HCT116 (cell line): ENCODE data around the gene ARSJ. TPM values are rescaled to one million over a fixed set of nuclear protein-coding genes. Genes with fewer than 3 reads are reported as not detected.
"Not testable (repeated sequence)": the region's sequence is repeated elsewhere in the genome, so short reads cannot be mapped to it uniquely, and the experiment has no call there.

Experiments used
- ATAC-seq: fragments of 200-7000 bp; cut with Tn5 transposase; 2 replicates; pipeline ENCODE4 v1.9.1; 2020; ENCODE audit warnings: mild to moderate bottlenecking, moderate library complexity
- BruUV-seq: library from RNA; stranded (reverse); fragments of 400-500 nt; replicated peaks from 2 replicates; lab custom pipeline; 2021; lab: Mats Ljungman, UMichigan
- CTCF ChIA-PET: fragments of 300-600 bp; sonication (Branson Sonifier 250); formaldehyde crosslinking; loops from one replicate; lab custom pipeline; 2021; ENCODE audit warnings: antibody characterized with exemption; lab: Charles Lee
- POLR2A ChIA-PET: fragments of 300-600, 350-600 bp; sonication (Branson Sonifier 250); formaldehyde crosslinking; loops from one replicate; lab custom pipeline; 2021; ENCODE audit warnings: antibody characterized with exemption; lab: Charles Lee
- RAD21 ChIA-PET, 2 experiments: fragments of 300-600 bp; sonication (Branson Sonifier 250); formaldehyde crosslinking; loops; one replicate each; lab custom pipeline; 2023; ENCODE audit warnings: low total read pairs in 2 of 2; ENCODE audit not compliant: uncharacterized antibody in 2 of 2, unreplicated experiment in 2 of 2, low non-redundant PET in 1 of 2; lab: Charles Lee
- DNase-seq: peaks from one replicate; pipeline ENCODE4 v3.0.0-alpha.2; 2010; ENCODE audit warnings: low read depth, low spot score
- H2AFZ ChIP-seq: fragments of 200-600 bp; shearing (Covaris generic), sonication (generic); 2 replicates; pipeline ENCODE4 v1.6.1; 2017; ENCODE audit warnings: low read depth, mixed run types, mixed read lengths, antibody characterized with exemption, low read length; ENCODE audit not compliant: poor library complexity, severe bottlenecking
- H3K27ac ChIP-seq: 2 replicates; pipeline ENCODE4 v1.5.1; 2012; ENCODE audit warnings: low read depth, low read length
- H3K27me3 ChIP-seq: fragments of 200-600 bp; sonication (generic); 2 replicates; pipeline ENCODE4 v1.6.1; 2016; ENCODE audit warnings: mixed run types, low read length, mixed read lengths; ENCODE audit not compliant: insufficient read depth
- H3K36me3 ChIP-seq, 2 experiments: fragments of 200-500 bp in 1 of 2; fragments of 200-600 bp in 1 of 2; sonication (Bioruptor generic) in 1 of 2; sonication (generic) in 1 of 2; 2 replicates each; pipeline versions ENCODE4 v1.5.1 to v1.6.1; 2014 to 2016; ENCODE audit warnings: low read length in 2 of 2, inconsistent platforms in 1 of 2, mixed read lengths in 1 of 2, mixed run types in 1 of 2; ENCODE audit not compliant: insufficient read depth in 2 of 2, control insufficient read depth in 1 of 2
- H3K4me1 ChIP-seq, 2 experiments: fragments of 200-600 bp in 1 of 2; sonication (generic) in 1 of 2; 2 replicates each; pipeline versions ENCODE4 v1.5.1 to v1.6.1; 2012 to 2017; ENCODE audit warnings: low read length in 2 of 2, inconsistent platforms in 1 of 2, mild to moderate bottlenecking in 1 of 2, mixed read lengths in 1 of 2, mixed run types in 1 of 2, moderate library complexity in 1 of 2; ENCODE audit not compliant: insufficient read depth in 2 of 2, control insufficient read depth in 1 of 2
- H3K4me2 ChIP-seq: fragments of 200-600 bp; sonication (generic); 2 replicates; pipeline ENCODE4 v1.6.1; 2017; ENCODE audit warnings: mixed run types, low read length, mixed read lengths
- H3K4me3 ChIP-seq, 2 experiments: fragments of 200-600 bp in 1 of 2; sonication (generic) in 1 of 2; replicated peaks in 1 of 2; 2 replicates each; pipeline ENCODE4 v1.5.1; 2011 to 2016; ENCODE audit warnings: low read length in 2 of 2, control low read depth in 1 of 2, low read depth in 1 of 2, mild to moderate bottlenecking in 1 of 2, mixed read lengths in 1 of 2, mixed run types in 1 of 2
- H3K79me2 ChIP-seq: fragments of 200-600 bp; sonication (generic); 2 replicates; pipeline ENCODE4 v1.6.1; 2017; ENCODE audit warnings: mild to moderate bottlenecking, mixed run types, low read length, moderate library complexity, mixed read lengths; ENCODE audit not compliant: insufficient read depth
- H3K9ac ChIP-seq: fragments of 200-600 bp; sonication (generic); 2 replicates; pipeline ENCODE4 v1.6.1; 2016; ENCODE audit warnings: low read length, mixed read lengths
- H3K9me2 ChIP-seq: fragments of 200-600 bp; sonication (generic), shearing (Covaris generic); 2 replicates; pipeline ENCODE4 v1.6.1; 2017; ENCODE audit warnings: mixed run types, mild to moderate bottlenecking, moderate library complexity; ENCODE audit not compliant: insufficient read depth
- H3K9me3 ChIP-seq, 2 experiments: fragments of 200-500 bp in 1 of 2; fragments of 200-600 bp in 1 of 2; sonication (Bioruptor generic) in 1 of 2; sonication (generic) in 1 of 2; 2 replicates each; pipeline ENCODE4 v1.6.1; 2014 to 2017; ENCODE audit warnings: low read length in 2 of 2, mixed read lengths in 2 of 2, inconsistent platforms in 1 of 2, low read depth in 1 of 2, mild to moderate bottlenecking in 1 of 2, mixed run types in 1 of 2, moderate library complexity in 1 of 2; ENCODE audit not compliant: control insufficient read depth in 1 of 2, insufficient read depth in 1 of 2
- H4K20me1 ChIP-seq: fragments of 200-600 bp; sonication (generic), shearing (Covaris generic); 2 replicates; pipeline ENCODE4 v1.6.1; 2017; ENCODE audit warnings: mixed run types, mild to moderate bottlenecking, moderate library complexity; ENCODE audit not compliant: insufficient read depth
- CBX3 ChIP-seq: IDR thresholded peaks from 2 replicates; pipeline ENCODE4 v1.6.1; 2012; ENCODE audit warnings: low read depth
- CEBPB ChIP-seq: IDR thresholded peaks from 2 replicates; pipeline ENCODE4 v1.6.1; 2012; ENCODE audit warnings: low read depth
- EGR1 ChIP-seq: IDR thresholded peaks from 2 replicates; pipeline ENCODE4 v1.6.1; 2012; ENCODE audit warnings: low read depth
- EZH2phosphoT487 ChIP-seq: fragments of 200-600 bp; IDR thresholded peaks from 2 replicates; pipeline ENCODE4 v1.6.1; 2018; ENCODE audit warnings: antibody characterized with exemption, borderline replicate concordance
- FOSL1 ChIP-seq: IDR thresholded peaks from 2 replicates; pipeline ENCODE4 v1.6.1; 2012; ENCODE audit warnings: low read depth
- JUND ChIP-seq: IDR thresholded peaks from 2 replicates; pipeline ENCODE4 v1.6.1; 2012
- POLR2A ChIP-seq: IDR thresholded peaks from 2 replicates; pipeline ENCODE4 v1.7.0; 2011; ENCODE audit warnings: borderline replicate concordance; ENCODE audit not compliant: insufficient read depth, insufficient read length; ENCODE audit errors: extremely low read depth
- POLR2AphosphoS5 ChIP-seq: IDR thresholded peaks from 2 replicates; pipeline ENCODE4 v1.6.1; 2011; ENCODE audit warnings: mild to moderate bottlenecking, low read depth, low read length, moderate library complexity
- RAD21 ChIP-seq: IDR thresholded peaks from 2 replicates; pipeline ENCODE4 v1.6.1; 2012; ENCODE audit warnings: low read depth, mild to moderate bottlenecking
- ZFX ChIP-seq: fragments of 450-650 bp; IDR thresholded peaks from 2 replicates; pipeline ENCODE4 v1.6.1; 2017
- intact Hi-C: fragments of 100-400 bp; cut with micrococcal nuclease; formaldehyde crosslinking; loops from 2 replicates; pipeline ENCODE4 v1.10.0; 2022
- total RNA-seq: library from RNA; stranded (reverse); gene quantifications from one replicate; pipeline ENCODE4 v1.2.1, GENCODE V29; 2021; ENCODE audit not compliant: unreplicated experiment
- TF ChIP-seq, protein P1 (sequence below): IDR thresholded peaks from 2 replicates; pipeline ENCODE4 v1.6.1; 2012; ENCODE audit warnings: low read depth

Gene ARSJ
- total RNA-seq, 1 experiment from 2014 or later: 2.3 TPM

DNA sequence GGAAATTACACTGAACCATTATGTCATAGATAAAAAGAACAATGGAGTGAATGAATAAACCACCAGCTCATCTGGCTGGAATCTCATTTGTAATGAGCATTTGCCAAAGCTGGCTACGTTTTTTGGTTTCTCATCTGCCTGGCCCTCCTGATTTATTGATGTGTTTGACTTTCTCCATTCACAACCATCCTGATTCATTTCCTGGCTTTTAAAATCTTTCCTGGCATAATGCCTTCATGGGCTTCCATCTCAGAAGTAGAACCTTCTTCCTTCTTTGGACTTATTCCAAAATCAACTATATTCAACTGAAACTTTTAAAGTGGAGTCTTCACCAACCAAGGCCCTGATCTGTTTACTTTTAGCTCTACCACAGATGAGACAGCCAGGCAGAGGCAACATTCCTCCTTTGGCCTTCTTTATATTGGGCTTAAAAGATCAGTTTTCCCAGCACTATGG is 36.0 kb upstream of the ARSJ start (continued):
- TF ChIP-seq, protein P1, sequence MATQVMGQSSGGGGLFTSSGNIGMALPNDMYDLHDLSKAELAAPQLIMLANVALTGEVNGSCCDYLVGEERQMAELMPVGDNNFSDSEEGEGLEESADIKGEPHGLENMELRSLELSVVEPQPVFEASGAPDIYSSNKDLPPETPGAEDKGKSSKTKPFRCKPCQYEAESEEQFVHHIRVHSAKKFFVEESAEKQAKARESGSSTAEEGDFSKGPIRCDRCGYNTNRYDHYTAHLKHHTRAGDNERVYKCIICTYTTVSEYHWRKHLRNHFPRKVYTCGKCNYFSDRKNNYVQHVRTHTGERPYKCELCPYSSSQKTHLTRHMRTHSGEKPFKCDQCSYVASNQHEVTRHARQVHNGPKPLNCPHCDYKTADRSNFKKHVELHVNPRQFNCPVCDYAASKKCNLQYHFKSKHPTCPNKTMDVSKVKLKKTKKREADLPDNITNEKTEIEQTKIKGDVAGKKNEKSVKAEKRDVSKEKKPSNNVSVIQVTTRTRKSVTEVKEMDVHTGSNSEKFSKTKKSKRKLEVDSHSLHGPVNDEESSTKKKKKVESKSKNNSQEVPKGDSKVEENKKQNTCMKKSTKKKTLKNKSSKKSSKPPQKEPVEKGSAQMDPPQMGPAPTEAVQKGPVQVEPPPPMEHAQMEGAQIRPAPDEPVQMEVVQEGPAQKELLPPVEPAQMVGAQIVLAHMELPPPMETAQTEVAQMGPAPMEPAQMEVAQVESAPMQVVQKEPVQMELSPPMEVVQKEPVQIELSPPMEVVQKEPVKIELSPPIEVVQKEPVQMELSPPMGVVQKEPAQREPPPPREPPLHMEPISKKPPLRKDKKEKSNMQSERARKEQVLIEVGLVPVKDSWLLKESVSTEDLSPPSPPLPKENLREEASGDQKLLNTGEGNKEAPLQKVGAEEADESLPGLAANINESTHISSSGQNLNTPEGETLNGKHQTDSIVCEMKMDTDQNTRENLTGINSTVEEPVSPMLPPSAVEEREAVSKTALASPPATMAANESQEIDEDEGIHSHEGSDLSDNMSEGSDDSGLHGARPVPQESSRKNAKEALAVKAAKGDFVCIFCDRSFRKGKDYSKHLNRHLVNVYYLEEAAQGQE: no peak
- TF ChIP-seq, all 23 proteins: peak for 10

GRCh38 chr4:114013201-114013600 is 33.8 kb upstream of the ARSJ start:
- DNase-seq, RAD21 ChIA-PET, H3K4me2 ChIP-seq: not testable (repeated sequence)

GRCh38 chr4:114012749-114013148 is 33.3 kb upstream of the ARSJ start:
- H3K79me2 ChIP-seq: no peaks in the 10 kb centered on the region
- no peak overlapping the region for H3K4me2 ChIP-seq
- H3K36me3 ChIP-seq: no peaks in the 10 kb centered on the region
- intact Hi-C loops: no loop called here
- H3K9ac ChIP-seq: no peak overlapping the region
- RAD21 ChIA-PET: no interaction called here
- TF ChIP-seq ZFX (no peak), EGR1 (no peak), FOSL1 (no peak), EZH2phosphoT487 (no peak), JUND (no peak), RAD21 (no peak), POLR2AphosphoS5 (no peak), POLR2A (no peak), CEBPB (no peak), CBX3 (no peak)
- TF ChIP-seq, protein P1: no peak
- TF ChIP-seq, all 23 proteins: peak for 0
- DNase-seq (no peak), ATAC-seq (no peak)
- no peaks in the 10 kb centered on the region for H3K9me2 ChIP-seq
- ChIA-PET CTCF (no interaction called here), POLR2A (no interaction called here)
- H4K20me1 ChIP-seq: no peaks in the 10 kb centered on the region
- no peaks in the 10 kb centered on the region for H3K9me3 ChIP-seq
- no peak overlapping the region for H3K27ac ChIP-seq
- H3K27me3 ChIP-seq: no peaks in the 10 kb centered on the region
- BruUV-seq: no TSS peak
- no peak overlapping the region for H2AFZ ChIP-seq
- peaks cover 5 to 9% of the 10 kb centered on the region in 2 experiments; a peak in 2 of 4 replicates for H3K4me1 ChIP-seq
- H3K4me3 ChIP-seq: no peak overlapping the region

More at GRCh38 chr4:114013201-114013600, 33.8 kb upstream of the ARSJ start:
- H3K4me3 ChIP-seq, CTCF ChIA-PET, H3K4me1 ChIP-seq, H3K9me2 ChIP-seq, H4K20me1 ChIP-seq, H3K27ac ChIP-seq, H3K27me3 ChIP-seq, H2AFZ ChIP-seq, intact Hi-C loops, H3K9me3 ChIP-seq, H3K9ac ChIP-seq, BruUV-seq, H3K79me2 ChIP-seq, ATAC-seq, H3K36me3 ChIP-seq: not testable (repeated sequence)
- POLR2A ChIA-PET: interaction anchor here (0.6 kb wide), 1 partner anchor 12 kb away, joined by 3 read pairs; no protein-coding TSS in a partner anchor
